Adipocyte (in vitro differentiated cells): ENCODE results near the gene UBQLN3.

Source experiments
- DNase-seq: peaks from one replicate; pipeline ENCODE4 v3.0.0-alpha.2; 2015; ENCODE audit warnings: low read depth
- H3K27me3 ChIP-seq: replicated peaks from 2 replicates; pipeline ENCODE4 v1.7.0; 2013; ENCODE audit warnings: mild to moderate bottlenecking, low read length, moderate library complexity; ENCODE audit not compliant: control insufficient read depth, insufficient read depth
- H3K36me3 ChIP-seq: 2 replicates; pipeline ENCODE4 v1.7.0; 2013; ENCODE audit warnings: low read length, mild to moderate bottlenecking, moderate library complexity; ENCODE audit not compliant: control insufficient read depth, insufficient read depth, severe bottlenecking
- H3K4me1 ChIP-seq: 2 replicates; pipeline ENCODE4 v1.7.0; 2013; ENCODE audit warnings: mild to moderate bottlenecking, low read length, moderate library complexity; ENCODE audit not compliant: control insufficient read depth, insufficient read depth
- H3K4me3 ChIP-seq: 2 replicates; pipeline ENCODE4 v1.7.0; 2013; ENCODE audit warnings: mild to moderate bottlenecking, low read length, moderate library complexity
- H3K9ac ChIP-seq: 2 replicates; pipeline ENCODE4 v1.7.0; 2013; ENCODE audit warnings: mild to moderate bottlenecking, low read length, moderate library complexity
- H3K9me3 ChIP-seq: 2 replicates; pipeline ENCODE4 v1.7.0; 2013; ENCODE audit warnings: mild to moderate bottlenecking, low read length, moderate library complexity; ENCODE audit not compliant: control insufficient read depth

Gene UBQLN3

DNA sequence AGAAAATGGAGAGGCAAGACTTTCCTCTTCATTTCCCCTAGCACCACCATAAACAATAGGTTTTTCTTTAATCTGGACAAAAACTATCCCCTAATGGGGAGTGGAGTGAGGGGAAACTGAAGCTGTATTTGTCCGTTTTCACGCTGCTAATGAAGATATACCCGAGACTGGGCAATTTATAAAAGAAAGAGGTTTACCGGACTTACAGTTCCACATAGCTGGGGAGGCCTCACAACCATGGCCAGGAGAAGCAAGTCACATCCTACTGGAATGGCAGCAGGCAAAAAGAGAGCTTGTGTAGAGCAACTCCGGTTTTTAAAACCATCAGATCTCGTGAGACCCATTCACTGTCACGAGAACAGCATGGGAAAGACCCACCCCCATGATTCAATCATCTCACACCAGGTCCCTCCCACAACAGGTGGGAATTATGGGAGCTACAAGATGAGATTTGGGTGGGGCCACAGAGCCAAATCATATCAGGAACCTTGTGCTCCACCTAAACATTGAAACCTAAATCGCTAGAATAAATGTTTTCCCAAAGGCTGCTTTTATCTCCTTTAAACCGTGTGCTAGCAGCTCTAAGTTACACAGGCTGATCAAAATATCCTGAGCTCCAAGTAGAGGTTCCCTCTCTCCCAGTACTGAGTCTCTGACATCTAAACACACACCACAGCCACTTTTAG, 4.3 kb downstream of the UBQLN3 start:
- H3K36me3 ChIP-seq, result no peaks in the 10 kb centered on the region
- no peaks in the 10 kb centered on the region for H3K9me3 ChIP-seq
- H3K4me3 ChIP-seq, result no peak overlapping the region
- peaks cover 5% of the 10 kb centered on the region for H3K27me3 ChIP-seq
- H3K9ac ChIP-seq, result no peak overlapping the region
- H3K4me1 ChIP-seq, result no peaks in the 10 kb centered on the region
- no peak for DNase-seq

DNA sequence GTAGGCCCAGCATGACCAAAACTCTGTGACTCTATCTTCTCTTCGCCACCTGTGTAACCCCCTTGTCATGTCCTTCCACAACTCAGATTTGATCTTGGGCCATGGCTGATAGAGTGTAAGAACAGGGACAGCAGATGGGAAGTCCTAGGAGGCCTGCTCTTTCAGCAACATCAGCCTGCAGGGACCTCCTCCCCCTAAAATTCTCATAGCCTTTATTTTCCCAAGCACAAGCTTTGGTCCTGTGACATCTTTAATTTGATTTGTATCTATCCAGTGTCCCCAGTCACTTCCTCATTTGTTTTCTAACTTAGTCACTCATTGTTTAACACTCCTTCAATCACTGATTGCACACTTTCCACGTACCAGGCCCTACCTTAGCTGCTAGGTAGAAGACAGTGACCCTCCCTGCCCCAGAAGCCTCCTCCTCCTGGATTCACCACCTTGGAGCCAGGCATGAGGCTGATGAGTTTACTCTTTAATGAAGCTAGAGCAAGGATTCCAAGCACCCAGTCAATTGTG, 5.3 kb downstream of the UBQLN3 start:
- Histone ChIP-seq H3K4me3 (no peak overlapping the region), H3K9ac (no peak overlapping the region), H3K36me3 (no peaks in the 10 kb centered on the region), H3K9me3 (no peaks in the 10 kb centered on the region), H3K27me3 (peaks cover 5% of the 10 kb centered on the region), H3K4me1 (no peaks in the 10 kb centered on the region)
- DNase-seq, result no peak

DNA sequence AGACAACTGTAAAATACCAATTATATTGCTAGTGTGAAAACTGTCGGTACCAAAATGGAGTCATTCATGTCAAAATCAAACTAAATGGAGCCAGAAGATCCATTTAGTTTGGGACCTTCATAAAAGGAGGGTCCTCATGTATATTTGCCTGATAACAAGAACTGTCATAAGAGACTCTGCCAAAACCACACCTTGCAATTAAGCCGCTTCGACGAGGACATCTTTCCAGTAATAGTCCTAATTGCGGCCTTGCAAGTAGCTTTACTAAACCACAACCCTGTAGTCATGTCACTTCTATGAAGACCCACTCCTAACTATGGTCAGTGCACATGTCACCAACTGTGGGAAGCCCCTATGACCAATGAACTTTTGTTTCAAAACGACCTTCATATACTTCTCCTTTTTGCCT, 9.4 kb downstream of the UBQLN3 start:
- H3K4me1 ChIP-seq, result no peaks in the 10 kb centered on the region
- DNase-seq, result no peak
- H3K4me3 ChIP-seq, result no peak overlapping the region
- no peaks in the 10 kb centered on the region for H3K27me3 ChIP-seq
- no peaks in the 10 kb centered on the region for H3K9me3 ChIP-seq
- H3K36me3 ChIP-seq, result no peaks in the 10 kb centered on the region
- no peak overlapping the region for H3K9ac ChIP-seq

DNA sequence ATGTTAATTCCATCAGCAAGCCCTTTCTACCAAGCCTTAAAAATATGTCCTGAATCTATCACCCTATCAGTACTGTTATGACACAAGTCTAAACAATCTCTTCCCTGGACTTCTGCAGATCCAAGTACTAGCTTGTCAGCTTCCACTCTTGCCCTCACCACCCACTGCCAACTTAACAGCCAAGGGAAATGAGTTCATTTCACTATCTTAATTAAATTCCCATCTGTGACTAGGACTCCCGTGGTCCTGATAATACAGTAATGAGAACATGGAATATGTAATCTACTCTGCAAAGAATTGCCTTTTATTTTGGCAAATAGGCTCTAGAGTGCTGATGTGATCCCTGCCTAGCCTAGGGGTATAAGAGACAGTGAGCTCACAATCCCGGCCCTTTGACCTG, 10.1 kb downstream of the UBQLN3 start:
- Histone ChIP-seq H3K27me3 (no peaks in the 10 kb centered on the region), H3K36me3 (no peaks in the 10 kb centered on the region), H3K4me3 (no peak overlapping the region), H3K4me1 (no peaks in the 10 kb centered on the region), H3K9ac (no peak overlapping the region), H3K9me3 (no peaks in the 10 kb centered on the region)
- no peak for DNase-seq

DNA sequence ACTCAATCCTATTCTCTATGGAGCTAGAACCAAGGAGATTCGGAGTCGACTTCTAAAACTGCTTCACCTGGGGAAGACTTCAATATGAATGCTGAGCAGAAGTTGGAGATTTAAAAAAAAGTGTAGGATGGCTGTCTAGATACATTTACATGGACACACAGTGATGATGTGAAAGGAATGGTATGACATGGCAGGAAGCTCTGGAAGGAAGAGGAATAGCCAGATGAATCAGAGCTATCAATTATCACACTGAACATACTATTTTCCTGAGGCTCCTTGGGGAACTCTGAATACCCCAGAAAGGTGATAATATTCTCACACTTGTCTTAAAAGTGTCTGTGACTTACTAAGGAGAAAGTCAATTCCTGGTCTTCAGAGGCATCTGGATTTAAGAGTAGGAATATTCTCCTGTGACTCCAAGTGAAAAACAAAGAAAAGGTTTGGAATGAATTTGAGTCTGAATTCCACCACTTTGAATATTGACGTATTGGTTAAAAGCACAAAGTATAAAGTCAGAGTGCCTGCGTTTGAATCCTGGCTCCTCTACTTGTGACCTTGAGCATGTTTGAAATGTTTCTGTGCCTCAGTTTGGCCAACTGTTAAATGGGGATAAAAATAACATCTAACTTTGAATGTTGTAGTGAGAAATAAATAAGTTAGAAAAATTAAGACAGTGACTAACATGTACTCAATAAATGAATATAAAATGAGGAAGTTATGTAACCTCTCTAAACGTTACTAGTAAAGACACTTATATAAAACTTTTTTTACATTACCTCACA, 20.0 kb downstream of the UBQLN3 start:
- H3K4me1 ChIP-seq, result no peaks in the 10 kb centered on the region
- H3K4me3 ChIP-seq, result no peak overlapping the region
- H3K36me3 ChIP-seq, result no peaks in the 10 kb centered on the region
- no peaks in the 10 kb centered on the region for H3K9me3 ChIP-seq
- DNase-seq, result no peak
- no peak overlapping the region for H3K9ac ChIP-seq
- H3K27me3 ChIP-seq, result no peaks in the 10 kb centered on the region

DNA sequence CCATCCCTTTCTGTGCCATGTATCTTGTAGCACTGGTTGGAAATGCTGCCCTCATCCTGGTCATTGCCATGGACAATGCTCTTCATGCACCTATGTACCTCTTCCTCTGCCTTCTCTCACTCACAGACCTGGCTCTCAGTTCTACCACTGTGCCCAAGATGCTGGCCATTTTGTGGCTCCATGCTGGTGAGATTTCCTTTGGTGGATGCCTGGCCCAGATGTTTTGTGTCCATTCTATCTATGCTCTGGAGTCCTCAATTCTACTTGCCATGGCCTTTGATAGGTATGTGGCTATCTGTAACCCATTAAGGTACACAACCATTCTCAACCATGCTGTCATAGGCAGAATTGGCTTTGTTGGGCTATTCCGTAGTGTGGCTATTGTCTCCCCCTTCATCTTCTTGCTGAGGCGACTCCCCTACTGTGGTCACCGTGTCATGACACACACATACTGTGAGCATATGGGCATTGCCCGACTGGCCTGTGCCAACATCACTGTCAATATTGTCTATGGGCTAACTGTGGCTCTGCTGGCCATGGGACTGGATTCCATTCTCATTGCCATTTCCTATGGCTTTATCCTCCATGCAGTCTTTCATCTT, 20.9 kb downstream of the UBQLN3 start:
- no peaks in the 10 kb centered on the region for H3K4me1 ChIP-seq
- H3K9ac ChIP-seq, result no peak overlapping the region
- no peaks in the 10 kb centered on the region for H3K27me3 ChIP-seq
- H3K36me3 ChIP-seq, result no peaks in the 10 kb centered on the region
- no peak overlapping the region for H3K4me3 ChIP-seq
- H3K9me3 ChIP-seq, result no peaks in the 10 kb centered on the region
- no peak for DNase-seq

DNA sequence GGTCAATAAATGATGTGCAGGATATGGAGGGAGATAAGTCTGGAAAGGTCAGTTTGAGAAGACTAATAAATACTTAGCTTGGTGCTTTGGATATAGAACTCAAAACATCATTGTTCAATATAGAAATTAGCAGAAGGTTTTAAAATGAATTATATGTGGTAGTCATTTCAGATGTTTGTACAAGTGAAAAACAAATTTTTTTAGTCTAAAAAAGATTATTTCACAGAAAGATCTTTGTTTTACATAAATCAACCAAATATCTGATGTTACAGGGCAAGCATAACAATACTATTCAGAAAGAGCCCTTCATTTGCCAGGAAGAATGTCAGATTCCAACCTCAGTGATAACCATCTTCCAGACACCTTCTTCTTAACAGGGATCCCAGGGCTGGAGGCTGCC, 21.4 kb downstream of the UBQLN3 start, which contains the start of gene OR52D1:
Gene OR52D1, plus strand, starts transcription at position 301 of the 400 bp plus-strand sequence. Its CDS starts 22 bp downstream, at position 323.
- no peaks in the 10 kb centered on the region for H3K27me3 ChIP-seq
- no peaks in the 10 kb centered on the region for H3K36me3 ChIP-seq
- DNase-seq, result no peak
- H3K4me1 ChIP-seq, result no peaks in the 10 kb centered on the region
- H3K4me3 ChIP-seq, result no peak within 1 kb of the TSS
- no peak within 1 kb of the TSS for H3K9ac ChIP-seq
- H3K9me3 ChIP-seq, result no peaks in the 10 kb centered on the region

DNA sequence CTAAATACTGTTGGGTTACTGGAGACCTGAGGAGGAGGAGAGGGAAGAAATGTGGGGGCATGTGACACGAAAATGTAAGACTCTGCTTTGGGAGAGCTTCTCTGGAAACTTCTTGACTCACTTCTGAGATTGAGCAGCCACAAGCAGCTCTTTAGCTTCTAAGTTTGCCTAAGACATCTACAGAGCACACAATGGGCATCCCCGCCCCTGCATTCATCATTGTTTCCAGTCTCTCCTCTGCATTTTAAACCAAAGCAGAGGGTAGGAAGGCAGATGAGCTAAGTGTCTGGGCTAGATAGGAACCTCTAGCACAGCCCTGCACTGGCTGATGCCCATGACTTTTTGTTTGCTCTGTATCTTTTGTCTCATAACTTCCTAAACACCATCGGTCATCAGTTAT, 23.3 kb downstream of the UBQLN3 start:
- DNase-seq, result no peak

DNA sequence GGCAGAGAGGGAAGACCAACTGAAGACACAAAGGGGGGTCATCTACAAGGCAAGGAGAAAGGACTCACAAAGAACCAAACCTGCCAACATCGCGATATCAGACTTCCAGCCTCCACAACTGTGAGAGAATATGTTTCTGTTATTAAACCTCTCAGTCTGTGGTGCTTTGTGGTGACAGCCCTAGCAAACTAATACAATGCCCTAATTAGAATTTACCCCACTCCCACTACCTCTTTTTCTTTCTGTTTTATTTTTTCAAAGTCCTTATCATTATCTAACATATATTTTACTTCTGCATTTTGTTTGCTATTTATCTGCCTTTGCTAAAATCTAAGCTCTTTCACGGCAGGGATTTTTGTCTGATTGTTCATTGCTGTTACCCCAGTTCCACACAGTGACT, 23.8 kb downstream of the UBQLN3 start:
- H3K4me1 ChIP-seq, result no peaks in the 10 kb centered on the region
- no peaks in the 10 kb centered on the region for H3K27me3 ChIP-seq
- H3K9ac ChIP-seq, result no peak overlapping the region
- DNase-seq, result no peak
- no peak overlapping the region for H3K4me3 ChIP-seq
- no peaks in the 10 kb centered on the region for H3K36me3 ChIP-seq
- no peaks in the 10 kb centered on the region for H3K9me3 ChIP-seq

More for the DNA sequence above, 23.3 kb downstream of the UBQLN3 start:
- no peak overlapping the region for H3K9ac ChIP-seq
- H3K4me3 ChIP-seq, result no peak overlapping the region
- H3K4me1 ChIP-seq, result no peaks in the 10 kb centered on the region
- H3K27me3 ChIP-seq, result no peaks in the 10 kb centered on the region
- H3K36me3 ChIP-seq, result no peaks in the 10 kb centered on the region
- H3K9me3 ChIP-seq, result no peaks in the 10 kb centered on the region

DNA sequence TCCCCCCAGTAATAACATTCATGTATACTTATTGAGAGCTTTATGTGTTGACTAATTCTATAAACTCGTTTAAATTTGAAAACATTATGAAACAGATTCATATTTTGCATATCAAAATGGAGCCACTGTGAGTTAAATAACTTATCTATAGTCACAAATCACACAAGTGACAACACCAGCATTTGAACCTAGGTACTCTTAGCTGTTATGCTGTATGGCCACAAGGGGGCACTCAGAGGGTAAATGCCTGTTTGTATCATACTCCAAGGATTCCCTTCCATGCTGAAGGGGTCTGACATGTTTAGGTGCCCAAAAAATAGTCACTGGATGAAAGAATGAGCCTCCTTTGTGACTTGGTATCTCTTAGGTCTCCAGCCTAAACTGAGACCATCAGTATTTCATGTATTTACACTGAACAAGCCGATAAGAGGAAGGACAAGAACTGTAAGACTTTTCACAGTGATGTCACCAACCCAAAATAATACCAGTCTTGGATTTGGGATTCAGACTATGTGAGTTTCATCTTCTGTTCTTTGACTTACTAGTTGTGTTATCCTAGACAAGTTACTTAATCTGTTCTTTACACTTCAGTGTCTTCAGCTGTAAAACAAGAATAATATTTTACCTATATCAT, 33.5 kb downstream of the UBQLN3 start:
- Histone ChIP-seq H3K9ac (no peak overlapping the region), H3K9me3 (no peaks in the 10 kb centered on the region), H3K4me1 (no peaks in the 10 kb centered on the region), H3K27me3 (peaks cover 8% of the 10 kb centered on the region), H3K4me3 (no peak overlapping the region), H3K36me3 (no peaks in the 10 kb centered on the region)
- peak; percentile 84 for DNase-seq

DNA sequence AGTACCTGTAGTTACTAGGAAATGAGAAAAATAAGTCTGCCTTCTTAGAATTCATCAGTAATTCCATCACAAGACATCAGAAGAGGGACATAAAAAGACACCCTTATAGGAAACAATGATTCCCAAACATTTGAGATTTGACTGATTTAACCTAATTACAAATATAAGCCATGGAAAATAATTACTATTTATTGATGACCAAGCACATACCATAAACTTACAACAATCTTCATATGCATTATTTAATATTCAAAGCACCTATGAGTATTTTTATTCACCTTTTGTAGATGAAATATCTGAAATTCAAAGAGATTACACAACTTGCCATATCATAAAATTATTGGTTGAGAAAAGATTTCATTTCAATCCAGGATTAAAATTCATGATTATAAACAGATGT, 35.8 kb downstream of the UBQLN3 start:
- Histone ChIP-seq H3K9ac (no peak overlapping the region), H3K36me3 (no peaks in the 10 kb centered on the region), H3K9me3 (no peaks in the 10 kb centered on the region), H3K27me3 (peaks cover 8% of the 10 kb centered on the region), H3K4me3 (no peak overlapping the region), H3K4me1 (no peaks in the 10 kb centered on the region)
- DNase-seq, result no peak
